Neural cell (in vitro differentiated cells): ENCODE measurements around the gene MSI2. TPM values are rescaled to one million over a fixed set of nuclear protein-coding genes. Genes with fewer than 3 reads are reported as not detected.

ENCODE experiments used
- H2AFZ ChIP-seq: fragments of 200-600, 300-800 bp; sonication (generic), shearing (Covaris generic); 2 replicates; pipeline ENCODE4 v1.6.0; 2014; ENCODE audit warnings: low read depth, mild to moderate bottlenecking, antibody characterized with exemption, low read length, moderate library complexity
- H3F3A ChIP-seq: fragments of 200-600 bp; shearing (Covaris generic); 2 replicates; pipeline ENCODE4 v1.6.1; 2016; ENCODE audit warnings: mild to moderate bottlenecking, moderate library complexity, mixed read lengths, antibody characterized with exemption, low read length; ENCODE audit not compliant: insufficient read depth, poor library complexity, severe bottlenecking
- H3K27ac ChIP-seq: fragments of 200-600, 300-800 bp; sonication (generic), shearing (Covaris generic); 2 replicates; pipeline ENCODE4 v1.5.1; 2014; ENCODE audit warnings: mild to moderate bottlenecking, low read length, moderate library complexity
- H3K27me3 ChIP-seq: fragments of 300-800, 200-600 bp; sonication (generic), shearing (Covaris generic); 2 replicates; pipeline ENCODE4 v1.6.0; 2014; ENCODE audit warnings: mild to moderate bottlenecking, low read depth, low read length, moderate library complexity; ENCODE audit not compliant: insufficient read depth
- H3K36me3 ChIP-seq: fragments of 300-800, 200-600 bp; sonication (generic), shearing (Covaris generic); 2 replicates; pipeline ENCODE4 v1.5.1; 2014; ENCODE audit warnings: mild to moderate bottlenecking, antibody characterized with exemption, low read length, moderate library complexity; ENCODE audit not compliant: insufficient read depth
- H3K4me2 ChIP-seq: fragments of 300-800, 200-600 bp; sonication (generic), shearing (Covaris generic); 2 replicates; pipeline ENCODE4 v1.6.0; 2014; ENCODE audit warnings: mild to moderate bottlenecking, low read length
- H3K4me3 ChIP-seq: fragments of 300-800, 200-600 bp; sonication (generic), shearing (Covaris generic); 2 replicates; pipeline ENCODE4 v1.5.1; 2014; ENCODE audit warnings: mild to moderate bottlenecking, low read length, moderate library complexity
- H3K79me2 ChIP-seq: fragments of 200-600 bp; shearing (Covaris generic); replicated peaks from 2 replicates; pipeline ENCODE4 v1.6.0; 2014; ENCODE audit warnings: mild to moderate bottlenecking, low read length, moderate library complexity; ENCODE audit not compliant: insufficient read depth
- H3K9ac ChIP-seq: fragments of 300-800, 200-600 bp; sonication (generic), shearing (Covaris generic); 2 replicates; pipeline ENCODE4 v1.6.1; 2016; ENCODE audit warnings: mild to moderate bottlenecking, low read length, mixed read lengths
- H3K9me2 ChIP-seq: fragments of 200-600 bp; shearing (Covaris generic); 2 replicates; pipeline ENCODE4 v1.6.1; 2016; ENCODE audit warnings: mild to moderate bottlenecking, low read length, mixed read lengths; ENCODE audit not compliant: insufficient read depth
- H3K9me3 ChIP-seq: fragments of 200-600, 300-800 bp; sonication (generic), shearing (Covaris generic); 2 replicates; pipeline ENCODE4 v1.6.1; 2016; ENCODE audit warnings: mild to moderate bottlenecking, mixed run types, low read length, moderate library complexity, mixed read lengths
- H4K20me1 ChIP-seq: fragments of 200-600 bp; shearing (Covaris generic); 2 replicates; pipeline ENCODE4 v1.6.1; 2016; ENCODE audit warnings: mild to moderate bottlenecking, mixed run types; ENCODE audit not compliant: insufficient read depth
- EP300 ChIP-seq: fragments of 450-650 bp; conservative IDR thresholded peaks from 2 replicates; pipeline ENCODE4 v1.6.1; 2014; ENCODE audit warnings: antibody characterized with exemption, mild to moderate bottlenecking, moderate library complexity; ENCODE audit not compliant: poor library complexity, severe bottlenecking
- EZH2 ChIP-seq: fragments of 200-600, 300-800 bp; shearing (Covaris generic), sonication (generic); IDR thresholded peaks from 2 replicates; pipeline ENCODE4 v1.6.1; 2014; ENCODE audit warnings: antibody characterized with exemption, low read length, borderline replicate concordance, mild to moderate bottlenecking; ENCODE audit not compliant: insufficient read depth, poor library complexity, severe bottlenecking
- MXI1 ChIP-seq: fragments of 450-650 bp; conservative IDR thresholded peaks from 2 replicates; pipeline ENCODE4 v1.6.1; 2014; ENCODE audit warnings: antibody characterized with exemption, mild to moderate bottlenecking; ENCODE audit not compliant: poor library complexity, severe bottlenecking
- POLR2AphosphoS5 ChIP-seq: IDR thresholded peaks from 2 replicates; pipeline ENCODE4 v1.6.1; 2012
- RAD21 ChIP-seq: fragments of 450-650 bp; conservative IDR thresholded peaks from 2 replicates; pipeline ENCODE4 v1.6.1; 2014; ENCODE audit warnings: antibody characterized with exemption, mild to moderate bottlenecking, moderate library complexity
- SMC3 ChIP-seq: fragments of 450-650 bp; conservative IDR thresholded peaks from 2 replicates; pipeline ENCODE4 v1.6.1; 2014; ENCODE audit warnings: antibody characterized with exemption, mild to moderate bottlenecking, moderate library complexity; ENCODE audit not compliant: poor library complexity
- TAF1 ChIP-seq: IDR thresholded peaks from 2 replicates; pipeline ENCODE4 v1.6.1; 2012; ENCODE audit warnings: low read depth
- polyA plus RNA-seq: library from polyadenylated mRNA; depleted of rRNA; stranded (reverse); fragments of >200 nt; gene quantifications from 2 replicates; pipeline ENCODE4 v1.2.3, GENCODE V29; 2014
- TF ChIP-seq, protein P1 (sequence below): fragments of 450-650 bp; IDR thresholded peaks from 2 replicates; pipeline ENCODE4 v1.5.1; 2014; ENCODE audit warnings: antibody characterized with exemption, mild to moderate bottlenecking, moderate library complexity; ENCODE audit not compliant: poor library complexity, severe bottlenecking
- TF ChIP-seq, protein P2 (sequence below): IDR thresholded peaks from 2 replicates; pipeline ENCODE4 v1.6.1; 2012; ENCODE audit warnings: borderline replicate concordance

The MSI2 gene
- polyA plus RNA-seq, 1 donor from 2014 or later: 61.4 TPM

DNA sequence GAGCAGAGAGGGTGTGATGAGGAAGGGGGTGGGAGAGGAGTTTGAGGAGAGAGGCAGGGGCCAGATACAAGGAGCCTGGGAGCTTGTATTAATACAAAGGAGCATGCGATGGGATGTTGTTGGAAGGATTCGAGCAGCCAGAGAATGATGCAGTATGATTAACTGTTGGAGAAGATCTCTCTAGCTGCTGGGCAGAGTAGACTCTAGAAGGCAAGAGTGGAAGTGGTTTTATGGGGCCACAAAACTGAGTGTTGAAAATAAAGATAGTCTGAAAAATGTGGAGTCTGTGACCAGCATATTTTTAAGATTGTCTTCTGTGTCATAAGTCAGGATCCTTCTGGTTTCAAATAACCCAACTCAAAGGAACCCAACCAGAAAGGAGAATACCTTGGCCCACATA, 98.3 kb downstream of the MSI2 start:
- peaks cover 70% of the 10 kb centered on the region for H3K79me2 ChIP-seq
- peaks cover 5% of the 10 kb centered on the region for H3F3A ChIP-seq
- no peak overlapping the region for H3K4me3 ChIP-seq
- H2AFZ ChIP-seq: no peak overlapping the region
- TF ChIP-seq, protein P1, sequence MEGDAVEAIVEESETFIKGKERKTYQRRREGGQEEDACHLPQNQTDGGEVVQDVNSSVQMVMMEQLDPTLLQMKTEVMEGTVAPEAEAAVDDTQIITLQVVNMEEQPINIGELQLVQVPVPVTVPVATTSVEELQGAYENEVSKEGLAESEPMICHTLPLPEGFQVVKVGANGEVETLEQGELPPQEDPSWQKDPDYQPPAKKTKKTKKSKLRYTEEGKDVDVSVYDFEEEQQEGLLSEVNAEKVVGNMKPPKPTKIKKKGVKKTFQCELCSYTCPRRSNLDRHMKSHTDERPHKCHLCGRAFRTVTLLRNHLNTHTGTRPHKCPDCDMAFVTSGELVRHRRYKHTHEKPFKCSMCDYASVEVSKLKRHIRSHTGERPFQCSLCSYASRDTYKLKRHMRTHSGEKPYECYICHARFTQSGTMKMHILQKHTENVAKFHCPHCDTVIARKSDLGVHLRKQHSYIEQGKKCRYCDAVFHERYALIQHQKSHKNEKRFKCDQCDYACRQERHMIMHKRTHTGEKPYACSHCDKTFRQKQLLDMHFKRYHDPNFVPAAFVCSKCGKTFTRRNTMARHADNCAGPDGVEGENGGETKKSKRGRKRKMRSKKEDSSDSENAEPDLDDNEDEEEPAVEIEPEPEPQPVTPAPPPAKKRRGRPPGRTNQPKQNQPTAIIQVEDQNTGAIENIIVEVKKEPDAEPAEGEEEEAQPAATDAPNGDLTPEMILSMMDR: no peak
- TF ChIP-seq, protein P2, sequence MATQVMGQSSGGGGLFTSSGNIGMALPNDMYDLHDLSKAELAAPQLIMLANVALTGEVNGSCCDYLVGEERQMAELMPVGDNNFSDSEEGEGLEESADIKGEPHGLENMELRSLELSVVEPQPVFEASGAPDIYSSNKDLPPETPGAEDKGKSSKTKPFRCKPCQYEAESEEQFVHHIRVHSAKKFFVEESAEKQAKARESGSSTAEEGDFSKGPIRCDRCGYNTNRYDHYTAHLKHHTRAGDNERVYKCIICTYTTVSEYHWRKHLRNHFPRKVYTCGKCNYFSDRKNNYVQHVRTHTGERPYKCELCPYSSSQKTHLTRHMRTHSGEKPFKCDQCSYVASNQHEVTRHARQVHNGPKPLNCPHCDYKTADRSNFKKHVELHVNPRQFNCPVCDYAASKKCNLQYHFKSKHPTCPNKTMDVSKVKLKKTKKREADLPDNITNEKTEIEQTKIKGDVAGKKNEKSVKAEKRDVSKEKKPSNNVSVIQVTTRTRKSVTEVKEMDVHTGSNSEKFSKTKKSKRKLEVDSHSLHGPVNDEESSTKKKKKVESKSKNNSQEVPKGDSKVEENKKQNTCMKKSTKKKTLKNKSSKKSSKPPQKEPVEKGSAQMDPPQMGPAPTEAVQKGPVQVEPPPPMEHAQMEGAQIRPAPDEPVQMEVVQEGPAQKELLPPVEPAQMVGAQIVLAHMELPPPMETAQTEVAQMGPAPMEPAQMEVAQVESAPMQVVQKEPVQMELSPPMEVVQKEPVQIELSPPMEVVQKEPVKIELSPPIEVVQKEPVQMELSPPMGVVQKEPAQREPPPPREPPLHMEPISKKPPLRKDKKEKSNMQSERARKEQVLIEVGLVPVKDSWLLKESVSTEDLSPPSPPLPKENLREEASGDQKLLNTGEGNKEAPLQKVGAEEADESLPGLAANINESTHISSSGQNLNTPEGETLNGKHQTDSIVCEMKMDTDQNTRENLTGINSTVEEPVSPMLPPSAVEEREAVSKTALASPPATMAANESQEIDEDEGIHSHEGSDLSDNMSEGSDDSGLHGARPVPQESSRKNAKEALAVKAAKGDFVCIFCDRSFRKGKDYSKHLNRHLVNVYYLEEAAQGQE: no peak
- TF ChIP-seq MXI1: no peak
- no peak for TF ChIP-seq POLR2AphosphoS5
- no peak for TF ChIP-seq EP300
- no peaks in the 10 kb centered on the region for H3K9me2 ChIP-seq
- no peaks in the 10 kb centered on the region for H4K20me1 ChIP-seq
- H3K27ac ChIP-seq: no peak overlapping the region
- H3K4me2 ChIP-seq: no peak overlapping the region
- H3K27me3 ChIP-seq: no peaks in the 10 kb centered on the region
- no peaks in the 10 kb centered on the region for H3K9me3 ChIP-seq
- no peaks in the 10 kb centered on the region for H3K36me3 ChIP-seq
- no peak overlapping the region for H3K9ac ChIP-seq

DNA sequence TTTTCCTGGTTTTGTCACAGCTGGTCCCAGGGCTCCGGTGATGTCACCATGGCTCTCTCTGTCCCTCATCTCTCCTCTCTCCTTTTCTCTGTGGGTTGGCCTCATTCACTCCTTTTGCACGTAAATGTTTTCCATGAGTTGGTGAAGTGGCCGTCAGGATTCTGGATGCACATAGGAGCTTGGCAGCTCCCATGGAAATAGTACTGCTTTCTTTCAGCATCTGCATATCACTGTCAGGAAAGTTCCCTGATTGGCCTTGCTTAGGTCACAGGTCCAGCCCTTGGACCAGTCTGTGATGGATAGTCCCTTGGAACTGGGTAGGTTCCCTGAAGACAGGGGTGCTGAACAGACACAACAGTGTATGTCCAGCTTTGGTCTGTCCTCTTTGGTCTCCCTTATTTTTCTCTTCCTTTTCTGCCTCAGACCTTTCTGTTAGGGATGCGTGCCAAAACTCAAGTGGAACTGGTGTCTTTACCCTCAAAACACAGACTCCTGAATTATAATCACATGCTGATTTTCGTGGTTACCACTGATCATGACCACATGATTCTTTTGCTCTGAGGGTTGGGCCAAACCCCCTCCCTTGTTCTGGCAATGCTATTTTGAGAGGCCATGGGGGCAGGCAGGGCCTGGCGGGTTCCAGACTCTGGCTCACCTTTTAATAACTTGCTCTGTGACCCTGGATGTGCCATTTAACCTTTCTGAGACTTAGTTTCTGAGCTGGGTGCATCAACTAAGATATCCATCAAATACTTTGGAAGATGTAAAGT, 99.0 kb downstream of the MSI2 start:
- Histone ChIP-seq H3K9me2 (no peaks in the 10 kb centered on the region), H2AFZ (no peak overlapping the region), H3K9ac (no peak overlapping the region), H3K4me3 (no peak overlapping the region), H3K27ac (no peak overlapping the region), H3K79me2 (peaks cover 72% of the 10 kb centered on the region), H3F3A (peaks cover 5% of the 10 kb centered on the region), H3K9me3 (no peaks in the 10 kb centered on the region), H3K36me3 (no peaks in the 10 kb centered on the region), H3K4me2 (no peak overlapping the region), H4K20me1 (no peaks in the 10 kb centered on the region), H3K27me3 (no peaks in the 10 kb centered on the region)
- TF ChIP-seq MXI1: no peak
- no peak for TF ChIP-seq TAF1
- no peak for TF ChIP-seq POLR2AphosphoS5
- TF ChIP-seq, protein P1: no peak
- no peak for TF ChIP-seq EZH2
- TF ChIP-seq SMC3: no peak
- TF ChIP-seq, protein P2: no peak
- TF ChIP-seq RAD21: no peak
- TF ChIP-seq EP300: no peak
